GM18520 (cell line): ENCODE data around the gene ASXL2.
A peak's percentile ranks its signal among the peaks of the same experiment; 100 is the strongest.

Experiments
- ATAC-seq: cut with Tn5 transposase; IDR thresholded peaks from one replicate; pipeline ENCODE4 v1.9.1; 2021; ENCODE audit not compliant: unreplicated experiment

The ASXL2 gene

DNA sequence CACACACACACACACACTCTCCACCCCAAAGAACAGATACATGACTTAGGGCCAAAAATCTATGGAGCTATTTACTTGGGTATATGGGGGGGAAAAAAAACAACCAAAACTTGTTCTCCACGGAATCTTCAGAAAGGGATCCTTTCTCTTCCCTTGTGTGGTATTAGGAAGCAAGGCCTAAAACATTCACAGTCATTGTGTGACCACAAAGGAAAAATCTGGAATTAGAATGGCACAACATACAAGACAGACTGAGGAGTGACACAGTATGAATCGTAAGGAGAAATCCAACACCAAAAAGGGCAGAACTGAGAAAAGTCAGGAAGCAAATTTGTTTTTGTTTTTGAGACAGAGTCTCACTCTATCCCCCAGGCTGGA is 70.3 kb downstream of the ASXL2 start:
- ATAC-seq: no peak

DNA sequence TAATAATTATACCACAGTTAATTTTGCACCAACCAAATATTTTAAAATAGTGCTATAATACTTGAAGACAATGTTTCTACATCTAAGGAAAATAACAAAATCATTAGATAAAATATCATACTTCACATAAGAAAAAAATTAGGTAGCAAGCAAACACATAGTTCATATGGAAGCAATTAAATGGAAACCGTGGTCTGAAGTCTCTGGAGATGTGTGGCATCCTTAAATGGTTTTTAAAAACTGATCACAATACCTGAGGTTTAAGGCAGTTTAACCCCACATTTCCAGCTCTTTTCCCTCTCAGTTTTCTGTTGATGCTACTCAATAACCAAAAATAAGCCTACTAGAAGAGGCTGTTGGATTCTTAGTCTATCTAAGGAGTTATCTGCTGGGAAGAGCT is 71.3 kb downstream of the ASXL2 start:
- no peak for ATAC-seq

DNA sequence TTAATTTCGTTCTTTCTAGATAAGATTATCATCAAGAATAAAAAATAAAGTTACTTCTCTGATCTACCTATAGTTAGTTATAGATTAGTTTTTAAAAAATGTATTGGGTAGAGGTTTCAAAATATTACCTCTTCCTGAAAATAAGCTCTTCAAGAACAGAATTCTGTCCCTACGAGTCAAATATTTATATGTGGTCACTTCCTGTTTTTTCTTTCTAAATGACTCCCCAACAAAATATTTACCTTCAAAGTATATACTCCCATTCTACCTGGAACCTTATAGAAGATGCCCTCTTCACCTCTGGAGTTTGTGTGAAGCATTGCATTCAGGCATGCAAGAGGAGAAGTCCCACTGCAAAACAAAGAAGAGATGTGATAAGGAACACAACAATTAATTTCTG is 72.3 kb downstream of the ASXL2 start:
- no peak for ATAC-seq

DNA sequence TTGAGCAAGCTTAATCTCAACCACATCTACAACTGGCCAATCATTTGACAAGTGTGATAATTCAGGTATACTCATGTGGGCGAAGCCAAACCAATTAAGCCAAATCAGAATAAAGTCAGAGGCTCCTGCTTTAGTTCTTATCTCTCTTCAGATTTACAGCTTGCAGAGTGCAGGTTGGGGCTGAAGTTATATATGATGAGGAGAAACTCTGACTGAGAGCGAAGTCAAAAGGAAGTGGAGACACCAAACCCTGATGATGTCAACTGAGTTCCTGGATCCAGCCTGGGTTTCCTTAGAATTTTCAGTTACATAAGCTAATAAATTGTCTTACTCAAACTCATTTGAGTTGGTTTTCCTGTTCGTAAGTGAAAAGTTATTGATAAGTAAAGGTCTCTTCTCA is 73.9 kb downstream of the ASXL2 start:
- ATAC-seq: no peak

DNA sequence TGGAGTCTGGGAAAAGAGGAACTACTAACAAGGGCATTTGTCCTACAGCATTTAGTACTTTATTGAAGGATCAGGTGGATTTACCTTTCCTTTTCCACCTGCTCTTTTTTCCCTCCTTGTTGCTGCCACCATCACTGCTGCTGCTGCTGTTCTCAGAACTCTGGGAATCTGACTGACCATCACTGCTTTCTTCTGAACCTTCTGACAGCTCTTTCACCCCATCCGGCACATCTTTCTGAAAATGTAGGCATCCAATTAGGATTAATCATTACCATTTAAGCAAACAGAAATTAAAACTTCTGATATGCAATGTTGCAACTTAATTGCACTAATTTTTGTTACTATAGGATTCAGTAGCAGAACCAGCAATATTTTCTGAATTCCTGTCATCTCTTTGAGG is 79.0 kb downstream of the ASXL2 start:
- ATAC-seq: no peak

DNA sequence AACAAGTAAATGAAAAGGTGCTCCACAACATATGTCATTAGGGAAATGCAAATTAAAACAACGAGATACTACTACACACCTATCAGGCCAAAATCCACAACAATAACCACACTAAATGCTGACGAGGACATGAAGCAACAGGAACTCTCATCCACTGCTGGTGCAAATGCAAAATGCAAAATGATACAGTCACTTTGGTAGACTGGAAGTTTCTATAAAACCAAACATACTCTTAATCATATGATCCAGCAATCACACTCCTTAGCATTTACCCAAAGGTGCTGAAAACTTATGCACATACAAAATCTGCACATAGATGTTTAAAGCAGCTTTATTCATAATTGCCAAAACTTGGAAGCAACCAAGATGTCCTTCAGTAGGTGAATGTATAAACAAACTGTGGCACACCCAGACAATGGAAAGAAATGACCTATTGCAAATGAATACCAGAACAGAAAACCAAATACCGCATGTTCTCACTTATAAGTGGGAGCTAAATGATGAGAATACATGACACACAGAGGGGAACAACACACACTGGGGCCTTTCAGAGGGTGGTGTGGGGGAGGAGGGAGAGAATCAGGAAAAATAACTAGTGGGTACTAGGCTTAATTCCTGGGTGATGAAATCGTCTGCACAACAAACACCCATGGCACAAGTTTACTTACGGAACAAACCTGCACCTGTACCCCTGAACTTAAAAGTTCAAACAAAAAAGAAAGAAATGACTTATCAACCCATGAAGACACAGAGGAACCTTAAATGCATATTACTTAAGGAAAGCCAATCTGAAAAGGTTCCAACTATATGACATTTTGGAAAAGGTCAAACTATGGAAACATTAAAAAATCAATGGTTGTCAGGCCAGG is 80.4 kb downstream of the ASXL2 start:
- ATAC-seq: no peak

DNA sequence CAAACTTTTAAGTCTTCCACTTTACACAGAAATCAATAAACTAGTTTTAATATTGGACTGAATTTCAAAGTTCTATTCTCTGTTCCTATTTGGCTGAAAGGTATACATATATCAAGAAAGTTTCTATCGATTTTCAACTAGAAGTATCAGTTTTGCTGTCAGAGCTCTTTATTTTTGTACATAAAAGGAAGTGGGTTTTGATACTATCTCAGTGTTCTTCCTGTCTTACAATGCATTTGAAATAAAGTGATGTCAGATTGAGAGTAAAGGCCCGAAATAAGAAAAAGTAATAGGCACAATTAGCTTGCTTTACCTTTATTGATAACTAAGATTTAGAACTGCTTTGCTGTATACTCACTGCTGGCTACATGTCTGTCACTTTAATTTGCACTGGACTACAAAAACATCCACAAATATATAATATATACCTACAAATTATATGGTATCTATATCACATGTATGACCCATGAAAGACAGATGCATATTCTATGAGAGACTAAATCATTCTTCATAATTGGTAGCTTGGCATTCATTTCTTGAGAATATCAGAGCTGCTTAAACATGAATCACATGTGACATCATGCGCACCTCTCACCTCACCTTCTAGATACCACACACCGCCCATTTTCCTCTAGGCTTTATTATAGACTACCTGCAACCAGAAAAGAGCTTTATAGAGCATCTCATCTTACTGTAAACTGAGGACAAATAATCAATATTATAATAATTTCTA is 83.6 kb downstream of the ASXL2 start:
- ATAC-seq: peak; percentile 46

DNA sequence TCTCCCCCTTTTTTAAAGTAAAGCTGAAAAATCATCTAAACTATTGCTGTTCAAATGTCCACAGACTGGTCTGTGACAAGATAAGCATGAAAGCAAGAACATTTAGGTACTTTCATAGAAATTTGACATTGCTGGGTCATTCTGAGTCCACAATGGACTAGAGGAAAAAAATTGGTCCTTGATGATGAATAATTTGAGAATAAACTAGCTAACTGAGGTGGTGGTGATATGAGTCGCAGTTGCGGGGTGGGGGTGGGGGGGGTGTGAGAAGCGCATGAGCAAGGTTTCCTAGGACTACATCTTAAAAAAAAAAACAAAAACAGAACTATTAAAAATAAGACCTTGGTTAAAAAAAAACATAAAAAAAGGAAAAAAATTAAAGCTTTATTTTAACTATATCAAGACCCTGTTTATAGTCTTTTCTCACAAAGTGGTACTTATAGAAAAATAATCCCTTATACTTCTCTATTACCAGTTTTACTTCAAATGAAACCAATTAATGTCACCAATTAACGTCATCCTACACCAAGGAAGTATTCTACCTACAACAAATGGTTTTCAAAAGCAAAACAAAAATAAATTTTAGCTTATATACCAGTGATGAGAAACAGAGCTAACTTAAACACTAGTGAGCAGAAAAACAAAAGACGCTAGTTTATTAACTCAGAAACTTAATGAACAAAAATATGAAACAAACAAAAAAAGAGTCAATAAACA is 88.1 kb downstream of the ASXL2 start:
- no peak for ATAC-seq

DNA sequence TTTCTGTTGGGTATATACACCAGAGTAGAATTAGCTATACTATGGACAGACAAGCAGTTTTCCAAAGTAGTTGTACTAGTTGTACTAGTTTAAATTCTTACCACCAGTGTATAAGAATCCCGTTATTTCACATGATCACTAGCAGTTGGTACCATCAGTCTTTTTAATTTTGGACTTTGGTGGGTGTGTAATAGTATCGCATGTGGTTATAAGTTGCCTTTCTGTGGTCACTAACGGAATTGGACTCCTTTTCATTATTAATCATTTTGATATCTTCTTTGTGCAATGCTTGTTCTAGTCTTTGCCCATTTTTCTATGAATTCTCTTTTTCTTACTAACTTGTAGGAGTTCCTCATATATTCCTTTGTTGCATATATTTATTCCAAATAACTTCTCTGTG is 89.8 kb downstream of the ASXL2 start:
- no peak for ATAC-seq

DNA sequence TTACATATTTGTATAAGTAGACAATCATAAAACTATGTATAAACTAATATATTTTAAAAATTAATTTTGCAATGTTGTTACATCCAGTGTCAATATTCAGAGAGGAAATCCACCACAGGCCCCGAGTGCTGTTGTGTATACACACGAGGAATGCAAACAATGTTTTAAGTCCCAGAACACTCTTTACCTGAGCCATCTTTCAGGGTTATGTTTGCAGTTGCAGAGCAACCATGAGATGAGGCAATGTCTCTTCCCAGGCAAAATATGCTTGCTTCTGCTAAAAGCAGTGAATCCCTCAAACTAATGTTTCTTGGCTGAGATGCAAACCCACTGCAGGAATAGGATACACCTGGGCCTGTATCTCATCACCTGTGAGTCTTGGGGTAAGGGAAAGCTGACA is 91.3 kb downstream of the ASXL2 start:
- no peak for ATAC-seq

DNA sequence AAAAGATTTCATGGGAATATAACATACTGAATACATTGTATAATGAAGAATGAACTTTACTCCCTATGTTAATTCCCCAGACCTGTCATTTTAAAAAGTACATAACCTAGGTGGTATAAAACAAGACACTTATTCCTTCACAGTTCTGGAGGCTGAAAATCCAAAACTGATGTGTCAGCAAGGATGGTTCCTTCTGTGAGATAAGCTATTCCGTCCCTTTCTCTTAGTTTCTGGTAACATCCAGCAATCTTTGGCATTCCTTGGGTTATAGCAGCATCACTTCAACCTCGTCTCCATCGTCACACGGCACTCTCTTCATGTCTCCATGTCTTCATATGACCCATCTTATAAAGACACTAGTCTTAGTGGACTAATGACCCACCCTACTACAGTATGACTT is 93.9 kb downstream of the ASXL2 start:
- no peak for ATAC-seq

DNA sequence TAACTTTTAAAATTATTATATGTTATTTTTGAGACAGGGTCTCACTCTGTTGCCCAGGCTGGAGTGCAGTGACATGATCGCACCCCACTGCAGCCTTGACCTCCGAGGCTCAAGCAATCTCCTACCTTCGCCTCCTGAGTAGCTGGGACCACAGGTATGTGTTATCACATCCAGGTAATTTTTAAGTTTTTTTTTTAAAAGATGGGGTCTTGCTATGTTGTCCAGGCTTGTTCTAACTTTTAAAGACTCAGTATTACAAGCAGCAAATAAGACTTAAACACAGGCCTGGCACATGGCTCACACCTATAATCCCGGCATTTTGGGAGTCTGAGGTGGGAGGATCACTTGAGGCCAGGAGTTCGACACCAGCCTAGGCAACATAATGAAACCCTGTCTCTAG is 101.2 kb downstream of the ASXL2 start:
- no peak for ATAC-seq

DNA sequence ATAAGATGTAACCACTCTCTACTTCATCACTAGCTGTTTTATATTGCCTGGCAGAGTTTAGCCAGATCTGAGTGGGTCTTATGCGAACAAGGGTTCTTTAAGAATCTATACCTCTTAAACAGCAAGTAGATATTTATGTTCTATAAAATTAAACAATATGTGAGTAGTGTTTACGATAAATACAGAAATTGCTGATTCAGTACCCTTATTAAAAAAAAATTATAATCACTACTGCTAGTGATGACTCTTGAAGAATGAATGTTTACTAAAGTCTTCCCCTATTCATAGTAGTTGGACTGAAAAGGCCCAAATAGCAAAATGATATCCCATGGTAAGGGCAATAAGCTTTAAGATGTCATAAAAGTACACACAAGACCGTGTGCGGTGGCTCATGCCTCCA is 106.2 kb downstream of the ASXL2 start:
- ATAC-seq: no peak

DNA sequence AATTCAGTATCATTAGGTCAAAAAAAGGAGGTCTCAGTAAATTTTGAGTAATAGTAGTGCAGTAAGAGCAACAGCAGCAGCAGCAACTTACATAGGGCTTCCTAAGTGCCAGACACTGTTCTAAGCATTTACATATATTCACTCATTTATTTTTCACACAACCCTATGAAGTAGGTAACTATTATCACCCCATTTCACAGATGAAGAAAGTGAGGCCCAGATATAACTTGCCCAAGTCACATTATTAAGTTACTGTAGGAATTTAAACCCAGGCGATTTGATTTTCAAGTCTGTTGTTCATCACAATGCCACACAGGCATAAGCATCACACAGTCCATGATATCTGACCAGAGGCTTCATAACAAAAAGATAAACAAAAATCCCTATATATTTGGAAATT is 114.7 kb downstream of the ASXL2 start:
- no peak for ATAC-seq

DNA sequence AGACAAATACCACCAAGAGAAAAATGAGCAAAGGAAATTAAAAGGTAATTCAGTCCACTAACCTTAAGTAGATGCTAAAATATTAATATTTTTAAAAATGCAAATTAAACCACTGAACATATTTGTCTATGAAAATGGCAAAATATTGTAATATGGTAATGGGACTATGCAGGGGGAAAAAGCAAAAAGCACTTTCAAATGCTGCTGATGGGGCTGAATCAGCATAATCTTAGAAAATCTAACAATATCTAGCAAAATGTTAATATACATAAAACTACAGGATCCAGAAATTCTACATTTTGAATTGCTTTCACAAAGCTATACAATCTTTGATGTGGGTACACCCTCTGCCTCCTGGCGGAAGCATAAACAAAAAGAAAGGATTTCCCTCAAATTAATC is 118.0 kb downstream of the ASXL2 start:
- no peak for ATAC-seq

DNA sequence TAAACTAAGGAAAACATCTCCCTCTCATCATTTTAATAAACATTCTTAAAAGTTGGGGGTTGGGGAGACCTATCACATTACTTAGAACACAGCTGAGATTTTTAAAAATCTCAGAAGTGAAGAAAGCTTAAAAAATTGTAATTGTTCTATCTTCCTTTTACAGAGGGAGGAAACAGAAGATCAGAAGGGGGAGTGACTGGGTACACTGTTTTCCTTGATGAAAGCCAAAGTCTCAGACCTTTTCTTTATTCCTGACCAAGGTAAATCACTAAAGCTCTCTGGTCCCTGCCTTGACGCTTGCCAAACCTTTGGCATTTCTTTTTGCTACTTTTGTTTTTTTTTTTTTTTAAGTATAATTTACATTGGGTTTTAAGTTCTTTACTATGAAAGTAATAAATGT is 119.9 kb downstream of the ASXL2 start:
- ATAC-seq: no peak

DNA sequence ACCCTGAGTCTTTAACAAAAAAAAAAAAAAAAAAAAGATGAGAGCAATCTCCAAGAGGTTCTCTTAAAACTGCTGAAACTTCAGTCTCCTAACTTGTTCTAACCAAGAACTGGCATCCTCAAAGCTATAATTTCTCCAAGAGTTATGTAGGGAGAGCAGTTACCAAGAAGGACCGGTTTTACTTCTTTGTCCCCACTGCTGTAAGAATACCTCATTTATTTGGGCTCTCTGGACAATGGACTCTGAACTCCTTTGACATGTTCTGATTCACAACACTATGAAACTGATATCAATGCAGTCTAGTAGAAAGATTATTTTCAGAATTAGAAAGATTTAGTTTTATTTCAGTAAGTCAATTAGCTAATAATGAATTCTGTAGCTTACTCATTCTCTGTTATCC is 120.4 kb downstream of the ASXL2 start:
- no peak for ATAC-seq

DNA sequence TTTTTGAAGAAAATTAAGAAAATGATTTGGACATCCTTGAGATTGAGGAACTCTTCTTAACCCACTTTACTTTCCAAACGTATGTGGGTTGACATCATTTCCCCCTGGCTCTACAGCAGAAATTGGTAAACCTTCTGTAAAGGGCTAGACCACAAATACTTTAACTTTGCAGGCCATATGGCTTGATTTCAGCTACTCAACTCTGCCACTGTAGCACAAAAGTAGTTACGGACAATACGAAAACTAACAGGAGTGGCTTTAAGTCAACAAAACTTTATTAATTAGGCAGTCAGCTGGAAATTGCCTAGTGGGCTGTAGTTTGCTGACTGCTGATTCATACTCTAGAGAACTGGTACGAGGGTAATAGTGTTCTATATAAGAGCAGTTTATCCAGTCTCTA is 121.8 kb downstream of the ASXL2 start:
- no peak for ATAC-seq

DNA sequence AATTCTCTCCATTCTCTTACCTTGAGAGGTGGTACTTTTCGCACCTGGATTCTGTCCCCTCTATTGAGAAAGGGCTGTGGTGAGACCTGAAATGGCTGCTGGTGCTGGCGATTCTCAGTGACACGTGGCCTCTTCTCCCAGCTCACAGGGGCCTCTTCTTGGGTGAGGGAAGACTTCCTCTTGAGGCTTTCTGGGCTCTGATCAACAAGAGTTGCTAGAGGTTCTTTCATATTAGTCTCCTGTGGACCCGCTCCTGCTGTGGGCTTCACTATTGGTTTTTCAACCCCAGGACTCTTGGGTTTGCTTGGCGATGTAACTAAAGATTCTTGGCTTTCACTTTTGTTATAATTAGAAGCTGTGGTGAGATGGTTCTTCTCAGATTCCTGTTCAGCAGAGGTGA is 128.6 kb downstream of the ASXL2 start:
- no peak for ATAC-seq

DNA sequence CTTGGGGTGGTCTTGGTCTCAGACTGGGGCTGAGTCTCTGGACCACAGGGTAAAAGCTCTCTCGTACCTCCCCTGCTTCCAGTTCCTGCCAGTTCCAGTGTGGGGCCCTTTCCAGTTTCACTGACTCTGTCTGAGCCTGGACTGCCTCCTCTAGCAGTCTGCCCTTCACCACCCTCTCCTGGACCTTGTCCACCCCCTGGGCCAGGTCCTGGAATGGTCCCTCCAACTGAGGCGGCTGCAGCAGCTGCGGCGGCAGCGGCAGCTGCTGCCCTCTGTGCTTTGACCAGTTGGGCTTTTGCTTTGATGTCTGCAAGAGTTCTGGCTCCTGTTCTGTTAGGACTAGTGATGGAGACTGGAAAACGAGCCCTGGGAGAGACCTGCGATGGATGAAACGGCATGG is 134.2 kb downstream of the ASXL2 start:
- no peak for ATAC-seq

DNA sequence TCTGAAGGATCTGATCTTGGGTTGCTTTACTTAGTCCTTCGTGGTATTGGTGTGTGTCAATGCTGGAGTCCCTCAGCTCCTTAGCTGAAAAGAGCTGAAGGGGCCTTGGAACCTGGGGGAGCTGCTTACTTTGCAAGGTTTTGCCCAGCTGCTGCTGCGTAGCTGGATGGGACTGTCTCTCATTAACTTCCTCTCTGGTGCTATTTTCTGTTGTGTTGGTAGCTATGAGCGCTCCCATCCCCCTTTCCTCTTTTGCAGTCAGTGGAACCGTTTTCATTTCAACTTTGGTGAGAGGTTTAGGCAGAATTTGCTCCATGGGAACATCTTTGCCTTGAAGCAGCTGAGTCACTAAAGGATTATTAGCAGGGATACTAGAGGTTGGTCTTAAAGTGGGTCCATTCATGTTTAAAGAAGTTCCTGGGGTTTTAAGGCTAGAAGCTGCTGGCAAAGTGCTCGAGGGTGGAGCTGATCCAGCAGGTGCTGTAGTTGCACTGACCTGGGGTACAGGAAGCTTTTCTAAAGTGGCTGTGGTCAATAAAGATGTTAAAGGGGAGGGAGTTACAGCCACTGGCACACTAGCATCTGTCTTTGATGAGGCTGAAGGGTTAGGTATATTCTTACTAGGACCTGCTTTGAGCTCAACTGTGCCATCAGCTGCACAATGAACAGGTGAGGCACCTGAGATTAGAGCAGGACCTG is 135.0 kb downstream of the ASXL2 start:
- no peak for ATAC-seq
